ENCODE data around the gene FOXO3B.
"Not testable (repeated sequence)": the region's sequence is repeated elsewhere in the genome, so short reads cannot be mapped to it uniquely, and the experiment has no call there.

FOXO3B gene

DNA sequence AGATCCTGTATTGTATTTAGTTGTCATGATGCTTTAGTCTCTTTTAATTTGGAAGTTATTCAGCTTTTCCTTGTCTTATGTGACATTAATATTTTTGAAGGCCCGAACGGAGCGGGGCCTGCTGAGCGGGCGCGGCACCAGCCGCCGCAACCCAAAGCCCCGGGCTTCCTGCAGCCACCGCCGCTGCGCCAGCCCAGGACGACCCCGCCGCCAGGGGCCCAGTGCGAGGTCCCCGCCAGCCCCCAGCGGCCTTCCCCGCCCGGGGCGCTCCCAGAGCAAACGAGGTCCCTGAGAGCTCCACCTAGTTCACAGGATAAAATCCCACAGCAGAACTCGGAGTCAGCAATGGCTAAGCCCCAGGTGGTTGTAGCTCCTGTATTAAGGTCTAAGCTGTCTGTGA lies 32.0 kb downstream of the FOXO3B start:
- not testable (repeated sequence) for DNase-seq

DNA sequence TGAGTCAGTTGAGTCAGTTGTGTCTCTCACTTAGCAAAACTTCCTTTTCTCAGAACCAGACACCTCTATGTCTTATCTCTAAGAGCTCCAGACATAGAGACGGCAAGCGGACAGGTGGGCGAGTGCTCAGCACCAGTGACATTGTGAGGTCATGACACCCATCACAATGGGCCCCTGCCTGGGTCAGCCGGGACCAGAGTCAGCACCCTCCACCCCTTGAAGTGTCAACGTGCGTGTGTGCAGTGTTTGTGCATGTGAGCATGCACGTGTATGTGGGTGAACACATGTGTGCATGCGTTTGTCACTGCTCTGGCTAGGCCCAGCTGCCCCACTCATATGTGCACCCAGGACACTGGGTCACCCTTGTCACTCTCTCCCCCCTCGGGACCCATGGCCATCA lies 37.8 kb downstream of the FOXO3B start, which contains the start of gene TBC1D28:
TSS of gene TBC1D28 (minus strand) at position 101 of the 400 bp plus-strand sequence. CDS start 3,039 bp downstream, outside the sequence.
- DNase-seq, result not testable (repeated sequence)

DNA sequence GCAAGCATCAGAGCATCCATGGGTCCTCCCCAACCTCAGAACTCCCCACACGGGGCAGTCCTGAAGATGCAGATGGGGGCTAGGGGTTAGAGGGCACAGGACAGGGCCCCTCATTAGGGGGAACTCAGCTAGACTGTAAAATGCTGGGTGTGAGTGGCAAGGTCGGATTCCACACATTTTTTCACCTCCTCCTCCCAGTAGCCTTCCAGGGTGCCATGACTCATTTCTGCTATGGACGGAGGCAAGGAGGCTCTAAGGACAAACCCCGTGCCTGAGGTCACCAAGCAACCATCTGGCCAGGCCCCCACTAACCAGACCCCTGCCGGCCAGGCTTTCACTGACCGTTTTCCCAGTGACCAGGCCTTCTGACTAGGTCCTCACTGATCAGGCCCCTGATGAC lies 39.0 kb downstream of the FOXO3B start:
- not testable (repeated sequence) for DNase-seq

DNA sequence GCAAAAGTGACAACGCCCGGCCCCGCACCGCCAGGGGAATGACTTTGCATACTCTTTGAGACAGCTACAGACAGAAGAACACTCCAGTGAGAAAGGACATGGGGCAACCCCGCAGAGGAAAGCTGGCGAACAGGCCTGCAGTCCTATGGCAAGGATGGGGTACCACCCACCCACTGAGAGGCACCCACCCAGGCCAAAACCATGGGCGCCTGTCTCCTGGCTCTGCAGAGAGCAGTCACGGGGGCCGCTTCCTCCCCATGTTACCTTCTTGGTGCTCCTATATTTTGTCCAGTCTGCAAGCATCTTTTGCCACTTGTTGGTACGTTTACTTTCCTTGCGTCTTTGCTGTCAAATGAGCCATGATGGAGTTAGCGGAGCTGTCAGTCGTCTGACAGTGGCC lies 43.8 kb downstream of the FOXO3B start:
- not testable (repeated sequence) for DNase-seq

DNA sequence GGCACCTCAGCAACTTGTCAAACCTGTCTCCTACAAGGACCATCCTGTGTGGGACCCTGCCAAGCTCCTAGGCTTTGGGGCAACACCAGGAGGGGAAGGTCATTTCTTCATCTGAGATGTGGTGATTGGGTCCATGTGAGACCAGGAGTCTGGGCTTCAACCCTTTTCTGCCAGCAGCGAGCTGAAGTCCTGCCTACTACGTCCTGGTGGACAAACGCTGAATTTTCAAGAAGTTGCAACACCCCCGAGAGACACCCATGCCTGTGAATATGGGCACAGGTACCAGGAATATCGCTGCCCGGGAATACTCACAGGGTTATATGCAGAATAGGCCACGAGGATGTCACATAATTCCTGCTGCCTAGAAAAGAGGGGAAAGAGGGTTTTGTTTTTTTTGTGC lies 45.9 kb downstream of the FOXO3B start:
- DNase-seq, result not testable (repeated sequence)

DNA sequence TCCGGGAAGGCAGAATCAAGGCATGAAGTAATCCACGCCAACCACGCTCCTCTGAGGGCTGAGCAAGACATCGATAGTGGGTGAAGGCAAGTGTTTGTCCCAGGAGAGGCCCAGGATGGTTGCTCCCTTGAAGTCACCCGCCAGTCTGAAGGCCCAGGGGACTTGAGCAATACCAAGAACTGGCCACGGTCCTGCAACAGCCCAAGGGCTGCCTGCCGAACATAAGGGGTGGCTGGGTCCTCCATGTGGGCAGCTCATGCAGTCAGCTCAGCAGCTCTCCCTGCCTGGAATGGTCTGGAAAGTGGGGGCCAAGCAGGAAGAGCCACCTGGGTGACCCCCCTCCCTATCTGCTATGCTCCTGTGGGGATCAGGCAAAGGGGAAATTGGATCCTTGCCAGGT lies 46.3 kb downstream of the FOXO3B start:
- DNase-seq, result not testable (repeated sequence)

DNA sequence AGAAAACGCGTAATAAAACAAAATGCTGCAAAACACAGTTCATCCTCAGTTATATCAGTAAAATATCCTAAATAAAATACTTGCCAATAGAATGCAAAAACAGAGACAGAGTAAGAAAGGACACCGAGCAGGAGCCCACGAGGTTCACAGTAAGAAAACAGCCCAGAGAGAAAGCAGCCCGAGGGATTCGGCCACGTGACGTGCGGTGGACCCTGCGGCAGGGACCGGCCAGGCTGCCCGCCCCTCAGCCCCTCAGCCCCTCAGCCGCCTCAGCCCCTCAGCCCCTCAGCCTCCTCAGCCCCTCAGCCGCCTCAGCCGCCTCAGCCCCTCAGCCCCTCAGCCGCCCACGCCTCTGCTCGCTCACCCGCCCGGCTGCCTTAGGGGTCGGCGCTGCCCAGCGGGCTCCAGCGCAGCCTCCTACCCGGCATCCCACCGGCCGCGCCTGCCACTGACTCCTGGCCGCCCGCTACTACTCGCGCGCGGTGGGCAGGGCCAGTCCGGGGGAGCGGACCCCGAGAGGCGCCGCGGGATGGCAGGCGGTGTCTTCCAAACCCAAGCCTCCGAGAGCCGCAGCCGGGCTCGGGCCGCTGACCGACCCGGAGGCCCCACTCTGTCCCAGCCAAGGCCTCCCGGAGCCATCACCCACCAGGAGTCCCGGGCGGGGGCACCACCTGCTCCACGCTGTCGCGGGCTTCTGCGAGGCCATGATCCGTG lies 47.4 kb downstream of the FOXO3B start:
- DNase-seq, result not testable (repeated sequence)
